WTC11 (cell line): ENCODE results near the gene HYI. TPM values are rescaled to one million over a fixed set of nuclear protein-coding genes. Genes with fewer than 3 reads are reported as not detected.
A peak's percentile ranks its signal among the peaks of the same experiment; 100 is the strongest.

Source experiments
- ATAC-seq: fragments of 200-7000 bp; cut with Tn5 transposase; 2 replicates; pipeline ENCODE4 v1.10.0; 2021; ENCODE audit warnings: mild to moderate bottlenecking, moderate library complexity
- CTCF ChIA-PET: fragments of 300-600 bp; sonication (Branson Sonifier 250); formaldehyde crosslinking; loops from one replicate; lab custom pipeline; 2021; ENCODE audit warnings: antibody characterized with exemption; lab: Charles Lee
- POLR2A ChIA-PET: fragments of 350-600 bp; sonication (Branson Sonifier 250); formaldehyde crosslinking; loops from one replicate; lab custom pipeline; 2021; ENCODE audit warnings: antibody characterized with exemption; lab: Charles Lee
- DNase-seq: peaks from one replicate; pipeline ENCODE4 v3.0.0; 2021; ENCODE audit warnings: low spot score
- H3K27ac Mint-ChIP-seq: 2 replicates; pipeline ENCODE4 v1.8.0; 2021; ENCODE audit warnings: mixed read lengths
- H3K27me3 Mint-ChIP-seq: 2 replicates; pipeline ENCODE4 v1.8.0; 2021; ENCODE audit warnings: low read depth, mild to moderate bottlenecking, moderate library complexity, mixed read lengths
- H3K36me3 Mint-ChIP-seq: 2 replicates; pipeline ENCODE4 v1.8.0; 2021; ENCODE audit warnings: mixed read lengths
- H3K4me1 Mint-ChIP-seq: 2 replicates; pipeline ENCODE4 v1.8.0; 2022; ENCODE audit warnings: mixed read lengths
- H3K4me3 Mint-ChIP-seq: 2 replicates; pipeline ENCODE4 v1.8.0; 2021; ENCODE audit warnings: mild to moderate bottlenecking, moderate library complexity, mixed read lengths
- H3K9me3 Mint-ChIP-seq: 2 replicates; pipeline ENCODE4 v1.8.0; 2021; ENCODE audit warnings: mixed read lengths
- CREB1 ChIP-seq: sonication (generic); formaldehyde crosslinking; IDR thresholded peaks from 2 replicates; pipeline ENCODE4 v1.8.0; 2023; ENCODE audit warnings: mild to moderate bottlenecking, missing genetic modification reagents
- ELF4 ChIP-seq: sonication (generic); formaldehyde crosslinking; IDR thresholded peaks from 2 replicates; pipeline ENCODE4 v1.8.1; 2022; ENCODE audit warnings: low read depth, mild to moderate bottlenecking, moderate library complexity, missing genetic modification reagents
- MXD4 ChIP-seq: fragments of 250-450 bp; sonication (Bioruptor Pico); IDR thresholded peaks from 2 replicates; pipeline ENCODE4 v1.8.0; 2021; ENCODE audit warnings: mild to moderate bottlenecking, moderate library complexity, borderline replicate concordance
- NR2C2 ChIP-seq: sonication (generic); formaldehyde crosslinking; IDR thresholded peaks from 2 replicates; pipeline ENCODE4 v1.8.0; 2022; ENCODE audit warnings: mild to moderate bottlenecking, missing genetic modification reagents
- SOX15 ChIP-seq: fragments of 250-450 bp; sonication (Bioruptor Pico); IDR thresholded peaks from 2 replicates; pipeline ENCODE4 v1.9.0; 2021; ENCODE audit warnings: mild to moderate bottlenecking
- ZBTB21 ChIP-seq: sonication (generic); formaldehyde crosslinking; IDR thresholded peaks from 2 replicates; pipeline ENCODE4 v1.8.1; 2023; ENCODE audit warnings: mild to moderate bottlenecking, missing genetic modification reagents, borderline replicate concordance
- ZNF423 ChIP-seq: fragments of 250-450 bp; sonication (Bioruptor Pico); IDR thresholded peaks from 2 replicates; pipeline ENCODE4 v2.1.2; 2022; ENCODE audit warnings: mild to moderate bottlenecking, moderate library complexity
- total RNA-seq: library from RNA; stranded (reverse); gene quantifications from 3 replicates; pipeline ENCODE4 v1.2.3, GENCODE V29; 2021
- TF ChIP-seq, protein P1 (sequence below): sonication (generic); formaldehyde crosslinking; IDR thresholded peaks from 2 replicates; pipeline ENCODE4 v1.8.1; 2023; ENCODE audit warnings: mild to moderate bottlenecking, missing genetic modification reagents
- TF ChIP-seq, protein P2 (sequence below): sonication (generic); formaldehyde crosslinking; IDR thresholded peaks from 2 replicates; pipeline ENCODE4 v1.8.0; 2023; ENCODE audit warnings: missing genetic modification reagents, mild to moderate bottlenecking, borderline replicate concordance
- TF ChIP-seq, protein P3 (sequence below): sonication (generic); formaldehyde crosslinking; IDR thresholded peaks from 2 replicates; pipeline ENCODE4 v1.8.1; 2022; ENCODE audit warnings: mild to moderate bottlenecking, moderate library complexity, missing genetic modification reagents
- TF ChIP-seq, protein P4 (sequence below): sonication (generic); formaldehyde crosslinking; IDR thresholded peaks from 2 replicates; pipeline ENCODE4 v1.8.0; 2022; ENCODE audit warnings: mild to moderate bottlenecking, missing genetic modification reagents

The HYI gene
- total RNA-seq, 1 experiment from 2014 or later = 23.2 TPM

DNA sequence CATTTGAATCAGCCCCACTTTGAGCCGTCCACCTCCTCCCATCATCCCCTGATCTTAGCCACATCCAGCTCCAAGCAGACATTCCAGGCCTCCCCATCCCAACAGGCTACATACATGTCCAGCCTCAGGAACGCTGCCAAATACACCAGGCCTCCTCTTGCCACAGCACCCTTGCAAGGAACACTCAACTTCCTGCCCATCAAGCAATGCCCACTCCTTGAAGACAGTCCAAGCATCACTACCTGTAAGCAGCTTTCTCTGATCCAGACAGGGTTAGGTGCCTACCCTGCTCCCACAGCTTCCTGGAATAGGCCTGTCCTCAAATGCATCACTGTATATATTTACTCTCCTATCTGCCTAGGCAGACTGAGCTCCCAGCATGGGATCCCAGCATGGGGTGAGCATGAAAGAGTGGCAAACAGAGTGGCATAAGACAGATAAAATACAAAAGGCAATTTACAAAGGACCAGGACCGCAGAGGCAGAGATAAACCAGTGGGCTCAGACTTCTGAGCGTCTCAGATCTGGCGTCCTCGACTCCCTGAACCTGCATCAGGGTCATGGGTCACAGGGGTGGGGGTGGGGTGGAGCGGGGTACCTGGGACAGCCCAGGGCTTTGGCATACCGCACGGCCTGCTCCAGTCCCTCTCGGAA, 816 bp downstream of the HYI start (continued):
- 0 out of 2 replicates have a peak, but pooled peaks have one; percentile 50 for TF ChIP-seq NR2C2 (CRISPR knock-in tag)
- no peak for TF ChIP-seq MXD4 (CRISPR knock-in tag)
- TF ChIP-seq SOX15 = no peak
- TF ChIP-seq, protein P1, sequence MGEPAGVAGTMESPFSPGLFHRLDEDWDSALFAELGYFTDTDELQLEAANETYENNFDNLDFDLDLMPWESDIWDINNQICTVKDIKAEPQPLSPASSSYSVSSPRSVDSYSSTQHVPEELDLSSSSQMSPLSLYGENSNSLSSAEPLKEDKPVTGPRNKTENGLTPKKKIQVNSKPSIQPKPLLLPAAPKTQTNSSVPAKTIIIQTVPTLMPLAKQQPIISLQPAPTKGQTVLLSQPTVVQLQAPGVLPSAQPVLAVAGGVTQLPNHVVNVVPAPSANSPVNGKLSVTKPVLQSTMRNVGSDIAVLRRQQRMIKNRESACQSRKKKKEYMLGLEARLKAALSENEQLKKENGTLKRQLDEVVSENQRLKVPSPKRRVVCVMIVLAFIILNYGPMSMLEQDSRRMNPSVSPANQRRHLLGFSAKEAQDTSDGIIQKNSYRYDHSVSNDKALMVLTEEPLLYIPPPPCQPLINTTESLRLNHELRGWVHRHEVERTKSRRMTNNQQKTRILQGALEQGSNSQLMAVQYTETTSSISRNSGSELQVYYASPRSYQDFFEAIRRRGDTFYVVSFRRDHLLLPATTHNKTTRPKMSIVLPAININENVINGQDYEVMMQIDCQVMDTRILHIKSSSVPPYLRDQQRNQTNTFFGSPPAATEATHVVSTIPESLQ (CRISPR knock-in tag) = no peak

DNA sequence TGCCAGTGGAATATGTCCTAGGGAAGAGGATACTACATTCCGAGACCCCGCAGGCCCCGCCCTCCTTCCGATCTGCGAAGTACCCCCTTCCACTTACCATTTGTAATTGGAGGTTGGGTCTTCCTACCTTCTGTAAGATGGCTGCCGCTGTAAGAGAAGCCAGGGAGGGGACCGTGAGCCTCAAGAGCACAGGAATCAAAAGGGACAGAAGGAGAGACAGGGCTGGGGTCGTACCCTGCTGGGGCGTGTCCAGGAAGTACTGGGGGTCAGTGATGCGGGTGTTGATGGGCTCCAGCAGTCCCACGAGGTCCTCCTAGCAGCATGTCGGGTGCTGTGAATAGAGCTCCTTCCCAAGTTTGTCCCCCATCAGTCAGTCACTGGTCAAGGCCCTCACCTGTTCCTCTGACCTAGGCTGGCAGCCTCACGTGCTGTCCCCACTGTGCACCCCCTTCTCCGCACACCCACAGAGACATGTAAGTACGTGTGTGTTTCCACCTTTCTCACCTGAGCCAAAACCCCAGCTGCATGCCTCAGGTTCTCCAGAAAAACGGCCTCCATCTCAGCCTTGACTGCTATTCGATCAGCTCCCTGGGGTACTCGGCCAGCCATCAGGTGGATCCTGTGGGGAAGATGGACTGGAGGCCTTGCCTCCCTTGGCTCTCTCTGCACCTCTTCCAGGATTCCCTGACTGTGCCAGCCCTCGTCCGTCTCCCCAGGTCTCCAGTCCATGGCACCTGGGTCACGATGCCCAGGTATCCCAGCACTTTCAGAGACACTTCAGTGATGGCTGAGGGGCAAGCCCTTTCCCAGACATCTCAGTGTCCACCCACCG, 1.8 kb downstream of the HYI start:
- peaks cover 51% of the 10 kb centered on the region for H3K36me3 Mint-ChIP-seq
- peak overlapping the region; percentile 72 for H3K4me3 Mint-ChIP-seq
- peaks cover 23% of the 10 kb centered on the region for H3K4me1 Mint-ChIP-seq
- ATAC-seq (no peak), DNase-seq (no peak)
- no peaks in the 10 kb centered on the region for H3K9me3 Mint-ChIP-seq
- CTCF ChIA-PET = no interaction called here
- no peak overlapping the region for H3K27ac Mint-ChIP-seq
- TF ChIP-seq ZNF423 = no peak
- TF ChIP-seq, protein P2, sequence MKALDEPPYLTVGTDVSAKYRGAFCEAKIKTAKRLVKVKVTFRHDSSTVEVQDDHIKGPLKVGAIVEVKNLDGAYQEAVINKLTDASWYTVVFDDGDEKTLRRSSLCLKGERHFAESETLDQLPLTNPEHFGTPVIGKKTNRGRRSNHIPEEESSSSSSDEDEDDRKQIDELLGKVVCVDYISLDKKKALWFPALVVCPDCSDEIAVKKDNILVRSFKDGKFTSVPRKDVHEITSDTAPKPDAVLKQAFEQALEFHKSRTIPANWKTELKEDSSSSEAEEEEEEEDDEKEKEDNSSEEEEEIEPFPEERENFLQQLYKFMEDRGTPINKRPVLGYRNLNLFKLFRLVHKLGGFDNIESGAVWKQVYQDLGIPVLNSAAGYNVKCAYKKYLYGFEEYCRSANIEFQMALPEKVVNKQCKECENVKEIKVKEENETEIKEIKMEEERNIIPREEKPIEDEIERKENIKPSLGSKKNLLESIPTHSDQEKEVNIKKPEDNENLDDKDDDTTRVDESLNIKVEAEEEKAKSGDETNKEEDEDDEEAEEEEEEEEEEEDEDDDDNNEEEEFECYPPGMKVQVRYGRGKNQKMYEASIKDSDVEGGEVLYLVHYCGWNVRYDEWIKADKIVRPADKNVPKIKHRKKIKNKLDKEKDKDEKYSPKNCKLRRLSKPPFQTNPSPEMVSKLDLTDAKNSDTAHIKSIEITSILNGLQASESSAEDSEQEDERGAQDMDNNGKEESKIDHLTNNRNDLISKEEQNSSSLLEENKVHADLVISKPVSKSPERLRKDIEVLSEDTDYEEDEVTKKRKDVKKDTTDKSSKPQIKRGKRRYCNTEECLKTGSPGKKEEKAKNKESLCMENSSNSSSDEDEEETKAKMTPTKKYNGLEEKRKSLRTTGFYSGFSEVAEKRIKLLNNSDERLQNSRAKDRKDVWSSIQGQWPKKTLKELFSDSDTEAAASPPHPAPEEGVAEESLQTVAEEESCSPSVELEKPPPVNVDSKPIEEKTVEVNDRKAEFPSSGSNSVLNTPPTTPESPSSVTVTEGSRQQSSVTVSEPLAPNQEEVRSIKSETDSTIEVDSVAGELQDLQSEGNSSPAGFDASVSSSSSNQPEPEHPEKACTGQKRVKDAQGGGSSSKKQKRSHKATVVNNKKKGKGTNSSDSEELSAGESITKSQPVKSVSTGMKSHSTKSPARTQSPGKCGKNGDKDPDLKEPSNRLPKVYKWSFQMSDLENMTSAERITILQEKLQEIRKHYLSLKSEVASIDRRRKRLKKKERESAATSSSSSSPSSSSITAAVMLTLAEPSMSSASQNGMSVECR (CRISPR knock-in tag) = no peak
- no peak for TF ChIP-seq ZBTB21 (CRISPR knock-in tag)
- TF ChIP-seq, protein P3, sequence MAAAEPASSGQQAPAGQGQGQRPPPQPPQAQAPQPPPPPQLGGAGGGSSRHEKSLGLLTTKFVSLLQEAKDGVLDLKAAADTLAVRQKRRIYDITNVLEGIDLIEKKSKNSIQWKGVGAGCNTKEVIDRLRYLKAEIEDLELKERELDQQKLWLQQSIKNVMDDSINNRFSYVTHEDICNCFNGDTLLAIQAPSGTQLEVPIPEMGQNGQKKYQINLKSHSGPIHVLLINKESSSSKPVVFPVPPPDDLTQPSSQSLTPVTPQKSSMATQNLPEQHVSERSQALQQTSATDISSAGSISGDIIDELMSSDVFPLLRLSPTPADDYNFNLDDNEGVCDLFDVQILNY (CRISPR knock-in tag) = no peak
- peaks cover 10% of the 10 kb centered on the region for H3K27me3 Mint-ChIP-seq
- POLR2A ChIA-PET = no interaction called here

DNA sequence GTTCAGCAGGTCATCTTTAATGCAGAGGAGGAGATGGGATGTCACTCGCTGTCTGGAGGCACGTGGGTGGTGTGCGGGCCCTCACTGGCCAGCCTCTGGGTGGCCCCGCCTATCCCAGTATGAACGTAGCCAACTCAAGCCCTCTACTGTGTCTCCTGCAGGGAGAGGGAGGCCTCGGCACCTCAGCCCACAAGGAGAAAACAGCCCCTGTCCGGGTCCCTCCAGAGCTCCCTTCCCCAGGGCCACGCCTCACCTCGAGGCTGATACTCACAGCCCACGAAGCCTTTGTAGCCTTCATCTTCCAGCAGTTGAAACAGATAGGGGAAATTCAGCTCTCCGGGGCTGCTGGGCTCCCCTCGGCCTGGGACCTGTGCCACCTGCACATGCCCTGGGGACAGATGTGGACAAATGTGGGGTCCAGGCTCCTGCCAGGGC, 2.6 kb downstream of the HYI start:
- POLR2A ChIA-PET = no interaction called here
- H3K4me1 Mint-ChIP-seq = peaks cover 23% of the 10 kb centered on the region
- H3K4me3 Mint-ChIP-seq = no peak overlapping the region
- no peak for ATAC-seq
- no peaks in the 10 kb centered on the region for H3K9me3 Mint-ChIP-seq
- no peak for DNase-seq
- CTCF ChIA-PET = no interaction called here
- H3K36me3 Mint-ChIP-seq = peaks cover 56% of the 10 kb centered on the region
- TF ChIP-seq, protein P4, sequence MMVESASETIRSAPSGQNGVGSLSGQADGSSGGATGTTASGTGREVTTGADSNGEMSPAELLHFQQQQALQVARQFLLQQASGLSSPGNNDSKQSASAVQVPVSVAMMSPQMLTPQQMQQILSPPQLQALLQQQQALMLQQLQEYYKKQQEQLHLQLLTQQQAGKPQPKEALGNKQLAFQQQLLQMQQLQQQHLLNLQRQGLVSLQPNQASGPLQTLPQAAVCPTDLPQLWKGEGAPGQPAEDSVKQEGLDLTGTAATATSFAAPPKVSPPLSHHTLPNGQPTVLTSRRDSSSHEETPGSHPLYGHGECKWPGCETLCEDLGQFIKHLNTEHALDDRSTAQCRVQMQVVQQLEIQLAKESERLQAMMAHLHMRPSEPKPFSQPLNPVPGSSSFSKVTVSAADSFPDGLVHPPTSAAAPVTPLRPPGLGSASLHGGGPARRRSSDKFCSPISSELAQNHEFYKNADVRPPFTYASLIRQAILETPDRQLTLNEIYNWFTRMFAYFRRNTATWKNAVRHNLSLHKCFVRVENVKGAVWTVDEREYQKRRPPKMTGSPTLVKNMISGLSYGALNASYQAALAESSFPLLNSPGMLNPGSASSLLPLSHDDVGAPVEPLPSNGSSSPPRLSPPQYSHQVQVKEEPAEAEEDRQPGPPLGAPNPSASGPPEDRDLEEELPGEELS = no peak
- no peak for TF ChIP-seq CREB1 (CRISPR knock-in tag)
- no peak for TF ChIP-seq MXD4 (CRISPR knock-in tag)
- TF ChIP-seq ELF4 (CRISPR knock-in tag) = no peak
- H3K27ac Mint-ChIP-seq = no peak overlapping the region
- H3K27me3 Mint-ChIP-seq = peaks cover 5% of the 10 kb centered on the region
